22Rv1 (cell line): ENCODE results near the gene BCL3.

Source experiments
- CTCF ChIP-seq: fragments of 450-650 bp; IDR thresholded peaks from 2 replicates; pipeline ENCODE4 v1.5.1; 2017; ENCODE audit warnings: mild to moderate bottlenecking
- ZFX ChIP-seq: fragments of 450-650 bp; IDR thresholded peaks from 2 replicates; pipeline ENCODE4 v1.6.1; 2017; ENCODE audit warnings: antibody characterized with exemption, borderline replicate concordance

GRCh38 chr19:44735011-44735410, 13.5 kb upstream of the BCL3 start:
- TF ChIP-seq CTCF (no peak), ZFX (no peak)
